Left ventricle myocardium inferior (tissue), 1 donor: Measurements from ENCODE around the gene TMED7. TPM values are rescaled to one million over a fixed set of nuclear protein-coding genes. Genes with fewer than 3 reads are reported as not detected.

Experiments used
- DNase-seq: peaks from one replicate; pipeline ENCODE4 v3.0.0-alpha.2; 2020
- H3K27ac ChIP-seq: fragments of 200-600 bp; replicated peaks from 2 replicates; pipeline ENCODE4 v1.8.0; 2021
- H3K27me3 ChIP-seq: fragments of 200-600 bp; 2 replicates; pipeline ENCODE4 v1.8.0; 2021; ENCODE audit warnings: low read depth
- H3K36me3 ChIP-seq: fragments of 200-600 bp; 2 replicates; pipeline ENCODE4 v1.8.0; 2021
- H3K4me1 ChIP-seq: fragments of 200-600 bp; 2 replicates; pipeline ENCODE4 v1.8.0; 2021
- H3K4me3 ChIP-seq: fragments of 200-600 bp; 2 replicates; pipeline ENCODE4 v1.8.0; 2021; ENCODE audit warnings: mild to moderate bottlenecking, moderate library complexity
- H3K9me3 ChIP-seq: fragments of 200-600 bp; replicated peaks from 2 replicates; pipeline ENCODE4 v1.8.0; 2021
- CTCF ChIP-seq: fragments of 200-600 bp; IDR thresholded peaks from 2 replicates; pipeline ENCODE4 v1.8.0; 2021; ENCODE audit warnings: antibody characterized with exemption, mild to moderate bottlenecking, borderline replicate concordance
- intact Hi-C: fragments of 100-400 bp; cut with micrococcal nuclease; formaldehyde crosslinking; loops from one replicate; pipeline ENCODE4 v1.11.0; 2022
- total RNA-seq: library from RNA; stranded (reverse); fragmentation: NEBNext Ultra II Directional; extraction: Animal tissue kit (Norgen Biotek cat#: 25700); gene quantifications from one replicate; pipeline ENCODE4 v1.2.1, GENCODE V29; 2021
- donor health status: DM: no; HTN: yes; CAD: no; lungs with severe emphysema.

Gene TMED7
- total RNA-seq, 1 donor from 2014 or later = 77.5 TPM

GRCh38 chr5:115589043-115589442 is 36.8 kb downstream of the TMED7 start:
- Histone ChIP-seq H3K27ac (peak overlapping the region; percentile 54), H3K27me3 (no peaks in the 10 kb centered on the region), H3K9me3 (no peaks in the 10 kb centered on the region), H3K4me1 (peaks cover 40% of the 10 kb centered on the region), H3K36me3 (no peaks in the 10 kb centered on the region), H3K4me3 (no peak overlapping the region)
- intact Hi-C loops = no loop called here
- TF ChIP-seq CTCF = no peak
- DNase-seq = no peak

- intact Hi-C loops = no loop called here
- no peak for TF ChIP-seq CTCF
- no peak for DNase-seq
- Histone ChIP-seq H3K4me3 (no peak overlapping the region), H3K27ac (peak overlapping the region; percentile 54), H3K36me3 (no peaks in the 10 kb centered on the region), H3K4me1 (peaks cover 37% of the 10 kb centered on the region), H3K9me3 (no peaks in the 10 kb centered on the region), H3K27me3 (no peaks in the 10 kb centered on the region)
Observed at GRCh38 chr5:115588640-115589039, 37.2 kb downstream of the TMED7 start.

GRCh38 chr5:115586525-115587146 is 39.2 kb downstream of the TMED7 start:
- no peak overlapping the region for H3K4me3 ChIP-seq
- no peaks in the 10 kb centered on the region for H3K27me3 ChIP-seq
- no peak overlapping the region for H3K27ac ChIP-seq
- intact Hi-C loops = loop anchor here (2.0 kb wide), 1 partner anchor 276 kb away; no protein-coding TSS in a partner anchor
- no peak for DNase-seq
- H3K9me3 ChIP-seq = no peaks in the 10 kb centered on the region
- H3K4me1 ChIP-seq = peaks cover 43% of the 10 kb centered on the region
- no peaks in the 10 kb centered on the region for H3K36me3 ChIP-seq
- peak; percentile 72 for TF ChIP-seq CTCF

GRCh38 chr5:115585265-115585664 is 40.6 kb downstream of the TMED7 start:
- no peak for DNase-seq
- peaks cover 4% of the 10 kb centered on the region for H3K36me3 ChIP-seq
- intact Hi-C loops = no loop called here
- no peak overlapping the region for H3K4me3 ChIP-seq
- no peaks in the 10 kb centered on the region for H3K9me3 ChIP-seq
- no peaks in the 10 kb centered on the region for H3K27me3 ChIP-seq
- H3K27ac ChIP-seq = no peak overlapping the region
- H3K4me1 ChIP-seq = peaks cover 43% of the 10 kb centered on the region
- no peak for TF ChIP-seq CTCF

GRCh38 chr5:115584501-115584900 is 41.3 kb downstream of the TMED7 start:
- Histone ChIP-seq H3K4me1 (peaks cover 40% of the 10 kb centered on the region), H3K4me3 (no peak overlapping the region), H3K36me3 (peaks cover 5% of the 10 kb centered on the region), H3K27ac (no peak overlapping the region), H3K27me3 (no peaks in the 10 kb centered on the region), H3K9me3 (no peaks in the 10 kb centered on the region)
- no peak for DNase-seq
- intact Hi-C loops = no loop called here
- no peak for TF ChIP-seq CTCF

GRCh38 chr5:115583474-115583873 is 42.4 kb downstream of the TMED7 start:
- Histone ChIP-seq H3K9me3 (no peaks in the 10 kb centered on the region), H3K27me3 (no peaks in the 10 kb centered on the region), H3K36me3 (peaks cover 5% of the 10 kb centered on the region), H3K27ac (no peak overlapping the region), H3K4me3 (no peak overlapping the region), H3K4me1 (peaks cover 29% of the 10 kb centered on the region)
- DNase-seq = no peak
- intact Hi-C loops = no loop called here
- TF ChIP-seq CTCF = no peak
